C4-2B (cell line): ENCODE results near the gene TNFRSF11A.

Experiments
- ZFX ChIP-seq: fragments of 450-650 bp; IDR thresholded peaks from 2 replicates; pipeline ENCODE4 v1.6.1; 2017
- TF ChIP-seq, protein P1 (sequence below): fragments of 450-650 bp; conservative IDR thresholded peaks from 2 replicates; pipeline ENCODE4 v1.5.1; 2017; ENCODE audit warnings: mild to moderate bottlenecking

- TF ChIP-seq, protein P1, sequence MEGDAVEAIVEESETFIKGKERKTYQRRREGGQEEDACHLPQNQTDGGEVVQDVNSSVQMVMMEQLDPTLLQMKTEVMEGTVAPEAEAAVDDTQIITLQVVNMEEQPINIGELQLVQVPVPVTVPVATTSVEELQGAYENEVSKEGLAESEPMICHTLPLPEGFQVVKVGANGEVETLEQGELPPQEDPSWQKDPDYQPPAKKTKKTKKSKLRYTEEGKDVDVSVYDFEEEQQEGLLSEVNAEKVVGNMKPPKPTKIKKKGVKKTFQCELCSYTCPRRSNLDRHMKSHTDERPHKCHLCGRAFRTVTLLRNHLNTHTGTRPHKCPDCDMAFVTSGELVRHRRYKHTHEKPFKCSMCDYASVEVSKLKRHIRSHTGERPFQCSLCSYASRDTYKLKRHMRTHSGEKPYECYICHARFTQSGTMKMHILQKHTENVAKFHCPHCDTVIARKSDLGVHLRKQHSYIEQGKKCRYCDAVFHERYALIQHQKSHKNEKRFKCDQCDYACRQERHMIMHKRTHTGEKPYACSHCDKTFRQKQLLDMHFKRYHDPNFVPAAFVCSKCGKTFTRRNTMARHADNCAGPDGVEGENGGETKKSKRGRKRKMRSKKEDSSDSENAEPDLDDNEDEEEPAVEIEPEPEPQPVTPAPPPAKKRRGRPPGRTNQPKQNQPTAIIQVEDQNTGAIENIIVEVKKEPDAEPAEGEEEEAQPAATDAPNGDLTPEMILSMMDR: no peak
- TF ChIP-seq ZFX: no peak
Observed at GRCh38 chr18:62389761-62390481, 64.8 kb downstream of the TNFRSF11A start.
